Uterus (tissue), 2 donors: Measurements from ENCODE around the gene H1-8.

ENCODE experiments used
- CTCF ChIP-seq, 4 experiments: fragments of 200-600 bp in 2 of 4; fragments of 450-650 bp in 2 of 4; sonication (generic) in 2 of 4; IDR thresholded peaks; one replicate each; pipeline ENCODE4 v1.5.1; 2016 to 2019; ENCODE audit warnings: antibody characterized with exemption in 4 of 4, mild to moderate bottlenecking in 2 of 4, moderate library complexity in 1 of 4
- POLR2A ChIP-seq, 2 donors: fragments of 450-650 bp; IDR thresholded peaks; one replicate each; pipeline ENCODE4 v1.6.1; 2016; ENCODE audit warnings: antibody characterized with exemption in 2 of 2, mild to moderate bottlenecking in 1 of 2, moderate library complexity in 1 of 2

- TF ChIP-seq POLR2A (IDR thresholded peaks at IDR 0.05) (no peak), CTCF (IDR thresholded peaks at IDR 0.05) (no peak)
Measured at GRCh38 chr3:129536804-129537203, 6.2 kb upstream of the H1-8 start.
